ENCODE data around the gene SMAD6. TPM values are rescaled to one million over a fixed set of nuclear protein-coding genes. Genes with fewer than 3 reads are reported as not detected.

The SMAD6 gene
- total and polyA plus RNA-seq, 2 experiments from 2014 or later = 1.6 to 15.7 TPM

- no peak overlapping the region for H3K27ac ChIP-seq (ENCODE audit: low read depth)
- no peaks in the 10 kb centered on the region for H3K36me3 Mint-ChIP-seq (ENCODE audit: low read depth)
- H3K9me3 Mint-ChIP-seq = no peaks in the 10 kb centered on the region; the same call in 2 of the 3 replicates
- no peaks in the 10 kb centered on the region for H3K36me3 ChIP-seq (ENCODE audit: insufficient read depth)
- H3K4me3 Mint-ChIP-seq = no peak overlapping the region
- no peak overlapping the region for H3K4me2 ChIP-seq
- peaks cover 8% of the 10 kb centered on the region for H3K27me3 Mint-ChIP-seq (ENCODE audit: insufficient read depth, low read depth, poor library complexity)
- ATAC-seq = no peak
- no peaks in the 10 kb centered on the region for H4K20me1 ChIP-seq (replicated peaks; ENCODE audit: insufficient read depth)
- H3K27me3 ChIP-seq (ENCODE audit: insufficient read depth) = no peaks in the 10 kb centered on the region
- TF ChIP-seq ZNF331 (CRISPR knock-in tag; IDR thresholded peaks at IDR 0.05; ENCODE audit: low read depth) (no peak), ZNF114 (CRISPR knock-in tag; IDR thresholded peaks at IDR 0.05) (no peak), NANOG (IDR thresholded peaks at IDR 0.05; ENCODE audit: borderline replicate concordance) (no peak), EZH2 (IDR thresholded peaks at IDR 0.05; ENCODE audit: low read depth, unreplicated experiment) (no peak), ZNF462 (CRISPR knock-in tag; IDR thresholded peaks at IDR 0.05) (no peak), STAT1 (IDR thresholded peaks at IDR 0.05; ENCODE audit: unreplicated experiment) (no peak), ETS1 (IDR thresholded peaks at IDR 0.05) (no peak), EZH2phosphoT487 (IDR thresholded peaks at IDR 0.05; ENCODE audit: unreplicated experiment) (no peak), JUNB (IDR thresholded peaks at IDR 0.05; ENCODE audit: unreplicated experiment) (no peak), CREB1 (CRISPR knock-in tag; IDR thresholded peaks at IDR 0.05; ENCODE audit: low read depth) (no peak), REST (IDR thresholded peaks at IDR 0.05; ENCODE audit: unreplicated experiment) (no peak), CTCF (conservative IDR thresholded peaks at IDR 0.05; ENCODE audit: low read depth in 2 of 2) (no peak), POLR2AphosphoS5 (IDR thresholded peaks at IDR 0.05; ENCODE audit: low read depth) (no peak)
- H2AFZ ChIP-seq = no peak overlapping the region; the same call in 1 of the 2 replicates
- no peaks in the 10 kb centered on the region; the same call in 1 of the 2 replicates for H3K9me2 ChIP-seq (ENCODE audit: insufficient read depth)
- H3K4me3 ChIP-seq = no peak overlapping the region
- H3K4me1 ChIP-seq (ENCODE audit: insufficient read depth) = peaks cover 37% of the 10 kb centered on the region
- H3F3A ChIP-seq (replicated peaks; ENCODE audit: low read depth) = no peaks in the 10 kb centered on the region
- H3K79me2 ChIP-seq (replicated peaks; ENCODE audit: insufficient read depth) = no peaks in the 10 kb centered on the region
- DNase-seq (ENCODE audit: low spot score) = no peak
- H3K27ac Mint-ChIP-seq = no peak overlapping the region
- peaks cover 35% of the 10 kb centered on the region for H3K4me1 Mint-ChIP-seq
Measured at GRCh38 chr15:66831289-66831688, 129.3 kb downstream of the SMAD6 start.
